Neural cell (in vitro differentiated cells): ENCODE data around the gene HIBADH.

Source experiments
- CTCF ChIP-seq: fragments of 450-650 bp; IDR thresholded peaks from 2 replicates; pipeline ENCODE4 v1.5.1; 2014; ENCODE audit warnings: antibody characterized with exemption, mild to moderate bottlenecking, moderate library complexity; ENCODE audit not compliant: poor library complexity, severe bottlenecking
- EP300 ChIP-seq: fragments of 450-650 bp; conservative IDR thresholded peaks from 2 replicates; pipeline ENCODE4 v1.6.1; 2014; ENCODE audit warnings: antibody characterized with exemption, mild to moderate bottlenecking, moderate library complexity; ENCODE audit not compliant: poor library complexity, severe bottlenecking
- POLR2AphosphoS5 ChIP-seq: IDR thresholded peaks from 2 replicates; pipeline ENCODE4 v1.6.1; 2012
- RAD21 ChIP-seq: fragments of 450-650 bp; conservative IDR thresholded peaks from 2 replicates; pipeline ENCODE4 v1.6.1; 2014; ENCODE audit warnings: antibody characterized with exemption, mild to moderate bottlenecking, moderate library complexity
- REST ChIP-seq: IDR thresholded peaks from 2 replicates; pipeline ENCODE4 v1.6.1; 2012; ENCODE audit warnings: borderline replicate concordance

- TF ChIP-seq EP300 (no peak), POLR2AphosphoS5 (no peak), CTCF (no peak), RAD21 (no peak), REST (no peak)
These were observed 126.9 kb downstream of the HIBADH start for GRCh38 chr7:27535795-27536194.
